Measurements from ENCODE around the gene PPIL1. TPM values are rescaled to one million over a fixed set of nuclear protein-coding genes. Genes with fewer than 3 reads are reported as not detected.
"Not testable (repeated sequence)": the region's sequence is repeated elsewhere in the genome, so short reads cannot be mapped to it uniquely, and the experiment has no call there.

The PPIL1 gene
- total and polyA plus RNA-seq, 9 donors: 10.7 to 38.4 (median 21.2) TPM

DNA sequence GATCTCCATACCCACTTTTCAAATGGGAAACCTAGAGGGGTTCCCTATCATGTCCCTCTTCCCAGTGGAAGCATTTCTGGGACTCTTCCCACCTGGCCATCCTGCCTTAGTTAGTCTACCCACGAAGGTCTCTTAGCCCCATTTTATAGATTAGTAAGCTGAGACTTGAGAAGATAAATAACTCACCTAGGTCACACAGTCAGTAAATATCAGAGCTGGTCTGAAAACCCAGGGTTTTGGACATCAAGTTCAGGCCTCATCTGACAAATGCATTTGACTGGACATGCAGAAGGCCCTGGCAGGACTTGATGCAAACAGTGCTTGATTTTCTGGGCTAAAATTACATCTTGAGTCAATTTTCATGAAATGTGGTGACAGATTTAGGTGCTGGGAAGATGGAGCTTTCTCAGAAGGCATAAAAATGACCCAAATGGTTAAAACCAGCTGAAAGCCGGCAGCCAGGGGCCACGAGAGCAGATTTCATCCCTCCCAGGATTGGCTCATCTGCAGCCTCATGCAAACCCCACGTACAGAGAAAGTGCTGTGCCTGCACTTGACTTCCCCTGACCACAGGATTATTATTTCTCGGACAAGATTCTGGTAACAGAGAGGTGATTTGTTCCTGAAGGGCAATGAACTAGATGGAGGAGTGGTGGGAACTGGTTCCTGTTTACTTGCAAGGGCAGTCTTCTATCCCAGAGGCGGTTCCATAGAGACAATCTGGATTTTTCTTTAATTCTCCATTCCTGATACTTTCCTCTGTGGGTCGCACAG, 58.5 kb downstream of the PPIL1 start:
- Histone ChIP-seq H3K27ac (no peak overlapping the region), H3K4me3 (no peak overlapping the region), H3K4me1 (ENCODE audit: insufficient read depth) (no peaks in the 10 kb centered on the region), H3K36me3 (no peaks in the 10 kb centered on the region), H3K27me3 (no peaks in the 10 kb centered on the region), H3K9me3 (no peaks in the 10 kb centered on the region)
- no peak for TF ChIP-seq EP300 (IDR thresholded peaks at IDR 0.05)
- TF ChIP-seq CTCF (IDR thresholded peaks at IDR 0.05): no peak
- TF ChIP-seq POLR2A (IDR thresholded peaks at IDR 0.05): no peak
- WGBS, 3 donors: 54 to 75% (median 67%) methylated on average over 7 of the region's 7 CpGs
- DNase-seq: no peak
- intact Hi-C loops (cut with DNase I): no loop called here

DNA sequence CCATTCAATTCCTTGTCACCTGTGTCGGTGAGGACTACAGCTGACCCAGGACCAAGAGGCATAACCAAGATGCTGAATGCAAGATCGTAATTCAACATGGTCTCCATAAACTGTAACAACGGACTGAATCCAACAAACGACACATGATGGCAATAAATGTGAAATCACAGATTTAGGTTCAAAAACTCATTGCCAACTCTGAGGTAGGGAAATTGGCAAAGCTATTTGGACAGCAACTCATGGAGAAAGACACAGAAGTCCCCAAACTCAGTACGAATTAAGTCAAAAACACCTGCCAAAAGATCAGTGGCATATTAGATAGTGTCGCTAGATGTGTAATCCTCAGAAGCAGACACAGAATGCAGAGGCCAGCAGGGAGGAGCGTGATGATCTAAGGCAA, 60.4 kb downstream of the PPIL1 start:
- no peak for DNase-seq
- no peaks in the 10 kb centered on the region for H3K9me3 ChIP-seq
- no peak overlapping the region for H3K4me3 ChIP-seq
- H3K36me3 ChIP-seq: no peaks in the 10 kb centered on the region
- no peak overlapping the region for H3K27ac ChIP-seq
- intact Hi-C loops (cut with DNase I): no loop called here
- H3K4me1 ChIP-seq (ENCODE audit: insufficient read depth): no peaks in the 10 kb centered on the region
- H3K27me3 ChIP-seq: no peaks in the 10 kb centered on the region
- TF ChIP-seq EP300 (IDR thresholded peaks at IDR 0.05): no peak
- TF ChIP-seq POLR2A (IDR thresholded peaks at IDR 0.05): no peak
- TF ChIP-seq CTCF (IDR thresholded peaks at IDR 0.05): no peak
- WGBS, 3 donors: 91 to 95% (median 93%) methylated on average over 7 of the region's 7 CpGs

DNA sequence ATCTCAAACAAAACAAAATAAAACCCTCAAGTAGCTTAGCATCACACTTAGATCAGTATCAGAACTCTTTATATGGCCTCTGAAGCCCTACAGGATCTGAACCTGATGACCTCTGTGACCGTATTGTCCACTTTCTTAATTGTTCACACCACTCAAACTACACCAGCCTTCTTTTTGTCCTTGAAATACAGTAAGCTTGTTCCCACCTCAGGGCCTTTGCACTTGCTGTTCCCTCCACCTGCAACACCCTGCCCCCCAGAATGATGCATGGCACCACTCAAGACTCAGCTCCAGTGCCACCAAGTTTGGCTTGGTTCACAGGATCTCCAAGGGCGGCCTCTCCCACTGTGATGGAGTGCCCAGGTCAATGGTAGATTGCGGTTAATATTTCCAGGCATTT, 61.1 kb downstream of the PPIL1 start:
- TF ChIP-seq POLR2A (IDR thresholded peaks at IDR 0.05) (no peak), EP300 (IDR thresholded peaks at IDR 0.05) (no peak), CTCF (IDR thresholded peaks at IDR 0.05) (no peak)
- Histone ChIP-seq H3K4me3 (no peak overlapping the region), H3K27me3 (no peaks in the 10 kb centered on the region), H3K36me3 (no peaks in the 10 kb centered on the region), H3K4me1 (ENCODE audit: insufficient read depth) (no peaks in the 10 kb centered on the region), H3K9me3 (no peaks in the 10 kb centered on the region), H3K27ac (no peak overlapping the region)
- WGBS, 3 donors: 63 to 65% (median 63%) methylated on average over 3 of the region's 3 CpGs
- intact Hi-C loops (cut with DNase I): no loop called here
- DNase-seq: no peak

- intact Hi-C loops (cut with DNase I); DNase-seq; H3K27ac ChIP-seq: not testable (repeated sequence)
These were observed 61.6 kb downstream of the PPIL1 start for GRCh38 chr6:36813047-36813446.

More at GRCh38 chr6:36813047-36813446, 61.6 kb downstream of the PPIL1 start:
- H3K27me3 ChIP-seq; H3K4me3 ChIP-seq; H3K9me3 ChIP-seq; H3K36me3 ChIP-seq; H3K4me1 ChIP-seq (ENCODE audit: insufficient read depth): not testable (repeated sequence)
- WGBS, 3 donors: 84 to 88% (median 87%) methylated on average over 3 of the region's 3 CpGs
